Activated CD8-positive, alpha-beta memory T cell treated with anti-CD3 and anti-CD28 coated beads, Interleukin-2, amount 50 U/mL, for 1 hour (primary cell): ENCODE measurements around the gene SLC1A3.

Source experiments
- DNase-seq: peaks from one replicate; pipeline ENCODE4 v3.0.0-alpha.2; 2020; ENCODE audit errors: extremely low read depth

The SLC1A3 gene

DNA sequence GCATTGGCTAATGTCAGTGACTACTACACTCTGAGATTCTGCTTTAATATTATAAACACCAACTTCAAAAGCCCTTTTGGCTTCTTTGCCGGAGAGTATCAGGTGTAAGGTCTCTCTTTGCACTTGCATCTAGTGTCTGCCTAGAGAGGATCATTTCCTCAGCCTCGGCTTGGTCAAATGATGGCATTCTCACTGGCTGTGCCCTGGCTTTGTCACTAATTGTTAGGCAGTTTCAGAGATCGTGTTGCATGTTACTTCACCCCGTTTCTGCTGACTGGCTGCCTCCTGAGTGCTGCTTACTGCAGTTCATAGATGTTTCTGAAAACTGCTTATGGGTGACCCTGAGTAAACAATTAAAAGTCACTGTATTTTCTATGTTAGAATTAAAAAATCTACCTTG lies 48.8 kb downstream of the SLC1A3 start:
- no peak for DNase-seq

GRCh38 chr5:36656556-36656955 lies 50.1 kb downstream of the SLC1A3 start:
- no peak for DNase-seq

GRCh38 chr5:36657563-36657995 lies 51.2 kb downstream of the SLC1A3 start:
- DNase-seq: no peak

GRCh38 chr5:36658038-36658756 lies 51.8 kb downstream of the SLC1A3 start:
- no peak for DNase-seq

DNA sequence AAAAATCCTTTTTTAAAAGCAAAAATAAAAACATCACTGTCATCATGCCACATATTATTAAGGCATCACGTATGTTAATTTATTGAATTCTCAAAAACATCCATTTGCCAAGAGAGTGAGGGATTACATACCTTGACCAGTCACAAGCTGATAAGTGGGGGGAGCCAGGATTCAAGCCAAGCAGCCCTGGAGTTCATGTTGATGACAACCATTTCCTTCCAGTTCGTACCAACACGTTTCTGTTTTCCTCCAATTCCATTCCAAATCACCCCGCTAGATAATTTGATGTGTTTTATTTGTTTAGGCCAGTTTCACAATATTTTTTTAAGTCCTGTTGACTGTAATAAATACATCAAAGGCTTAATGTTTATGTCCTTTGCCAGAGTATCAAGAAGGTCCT lies 53.0 kb downstream of the SLC1A3 start:
- no peak for DNase-seq

DNA sequence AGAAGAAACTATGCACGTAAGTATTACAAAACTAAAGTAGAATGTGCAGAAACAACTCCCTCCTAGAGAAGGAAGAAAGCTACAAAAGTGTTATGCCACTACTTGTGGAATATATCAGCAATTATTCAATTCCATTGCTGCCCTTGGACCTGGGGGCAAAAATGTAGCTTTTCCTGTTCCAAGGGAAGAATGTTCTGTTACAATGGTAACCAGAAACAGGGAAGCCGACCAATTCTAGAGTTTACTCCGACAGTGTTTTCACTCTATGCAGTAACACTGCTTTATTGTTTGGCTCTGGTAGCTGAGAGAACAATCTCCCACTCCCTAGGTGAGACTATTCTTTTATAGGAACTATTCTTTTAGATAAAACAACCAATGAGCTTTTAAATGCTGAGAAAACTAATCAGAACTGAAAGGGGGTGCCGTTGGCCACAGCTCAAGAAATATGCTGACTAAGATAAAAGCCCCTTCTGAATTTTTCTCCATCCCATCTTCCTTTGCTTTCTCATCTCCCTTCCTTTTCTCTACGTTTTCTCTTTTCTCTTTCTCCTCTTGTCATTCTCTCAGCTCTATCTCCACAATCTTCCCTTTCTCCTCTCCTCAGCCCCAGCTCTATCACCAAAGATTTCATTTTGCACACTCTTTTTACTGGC lies 54.1 kb downstream of the SLC1A3 start:
- no peak for DNase-seq

DNA sequence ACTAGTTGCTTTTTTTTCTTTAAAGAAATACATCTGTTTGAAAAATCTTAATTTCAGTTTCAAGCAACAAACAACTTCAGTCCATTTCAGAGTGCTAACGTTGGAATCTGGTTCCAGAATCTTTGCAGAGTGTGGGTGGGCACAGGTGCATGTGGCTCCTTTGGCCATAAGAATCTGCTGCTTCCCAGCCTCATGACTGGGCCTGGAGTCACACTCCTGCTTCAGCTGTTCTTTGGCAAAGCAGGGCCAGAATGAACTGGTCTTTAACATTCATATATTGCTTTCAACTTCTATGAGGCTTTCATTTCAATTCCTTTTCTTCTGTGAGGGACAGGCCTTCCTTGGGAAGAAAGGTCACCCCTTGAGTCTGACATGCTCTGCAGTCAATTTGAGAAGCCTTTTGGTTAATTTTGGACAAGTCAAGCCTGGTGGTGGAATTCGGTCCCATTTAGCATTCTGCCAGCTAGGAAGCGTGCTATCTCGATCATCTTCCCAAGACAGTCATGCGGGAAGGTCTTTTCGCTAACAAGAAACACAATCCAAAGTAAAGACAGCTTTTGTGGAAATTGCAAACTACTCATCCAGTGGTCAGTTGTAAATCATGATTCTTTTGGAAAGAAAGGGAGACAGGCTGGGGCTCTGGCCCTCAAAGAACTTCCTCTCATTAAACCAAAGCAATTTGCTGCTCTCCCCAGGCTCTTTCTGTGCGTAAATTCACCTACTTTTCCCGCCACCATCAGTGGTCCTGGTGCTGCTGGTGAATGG lies 55.2 kb downstream of the SLC1A3 start:
- no peak for DNase-seq

DNA sequence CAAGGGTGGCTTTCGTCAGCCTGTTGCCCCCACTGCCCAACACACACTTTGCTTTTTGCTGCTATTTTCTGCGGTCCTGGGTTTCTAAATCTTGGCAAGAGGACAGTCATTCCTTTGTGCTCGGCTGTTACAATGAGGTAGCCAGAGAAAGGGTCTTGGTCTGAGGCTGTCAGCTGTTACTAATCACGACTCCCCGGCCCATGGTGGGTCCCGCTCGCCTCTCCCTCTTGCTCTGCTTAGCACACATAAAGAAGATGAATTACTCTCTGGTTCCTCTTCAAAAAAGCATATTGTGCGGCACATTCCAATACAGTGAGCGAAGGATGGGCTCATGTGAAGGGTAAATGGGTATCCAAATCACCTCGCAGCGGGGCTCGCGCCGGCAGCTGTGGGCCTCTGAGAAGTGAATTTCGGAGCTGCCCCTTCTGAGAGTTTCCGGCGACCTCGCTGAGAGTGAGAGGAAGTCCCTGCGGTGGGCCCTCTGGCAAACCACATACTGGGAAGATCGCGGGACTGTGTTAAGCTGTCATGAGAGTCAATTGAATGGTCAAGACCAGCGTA lies 56.0 kb downstream of the SLC1A3 start:
- no peak for DNase-seq

- DNase-seq: no peak
Measured at GRCh38 chr5:36664766-36665165, 58.4 kb downstream of the SLC1A3 start.

GRCh38 chr5:36665628-36666027 lies 59.2 kb downstream of the SLC1A3 start:
- DNase-seq: no peak

DNA sequence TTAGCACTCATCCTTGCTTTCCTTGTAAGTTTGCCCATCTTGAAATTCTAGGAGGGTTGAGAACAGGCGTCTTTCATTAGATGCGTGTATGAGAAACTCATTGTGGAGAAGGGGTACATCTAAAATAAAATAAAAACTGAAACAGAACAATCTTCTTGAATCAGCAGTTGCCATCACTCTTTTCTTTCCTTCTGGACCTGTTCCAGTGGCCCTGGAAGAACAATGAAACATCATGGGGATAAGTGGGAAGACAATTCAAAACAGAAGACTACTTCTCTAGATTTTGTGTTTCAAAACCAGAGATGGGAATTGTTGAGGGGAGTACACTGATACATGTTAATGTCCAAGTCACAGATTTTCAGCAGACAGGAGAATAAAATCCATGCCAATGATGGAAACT lies 59.9 kb downstream of the SLC1A3 start:
- DNase-seq: no peak

DNA sequence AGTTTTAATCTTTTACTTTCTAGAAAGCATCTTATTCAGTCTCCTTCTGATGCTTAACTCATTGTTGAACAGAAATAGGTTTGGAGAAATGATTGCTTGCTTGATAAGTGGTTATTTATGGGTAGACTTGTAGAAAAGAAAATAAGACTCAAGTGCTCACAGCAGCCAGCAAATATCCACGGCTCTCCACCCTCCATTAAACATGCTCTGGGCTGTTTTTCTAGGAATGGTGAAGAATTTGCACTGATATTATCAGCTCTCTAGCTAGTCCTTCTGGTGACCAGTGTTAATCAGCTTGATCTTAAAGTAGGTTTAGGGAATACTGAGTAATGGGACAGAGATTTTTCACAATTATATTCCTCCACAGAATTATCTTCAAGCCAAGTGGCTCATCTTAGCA lies 60.6 kb downstream of the SLC1A3 start:
- DNase-seq: no peak

- no peak for DNase-seq
Measured at GRCh38 chr5:36667824-36668223, 61.4 kb downstream of the SLC1A3 start.

- DNase-seq: no peak
Measured at GRCh38 chr5:36669015-36669651, 62.7 kb downstream of the SLC1A3 start.

GRCh38 chr5:36670548-36670947 lies 64.1 kb downstream of the SLC1A3 start:
- DNase-seq: no peak

DNA sequence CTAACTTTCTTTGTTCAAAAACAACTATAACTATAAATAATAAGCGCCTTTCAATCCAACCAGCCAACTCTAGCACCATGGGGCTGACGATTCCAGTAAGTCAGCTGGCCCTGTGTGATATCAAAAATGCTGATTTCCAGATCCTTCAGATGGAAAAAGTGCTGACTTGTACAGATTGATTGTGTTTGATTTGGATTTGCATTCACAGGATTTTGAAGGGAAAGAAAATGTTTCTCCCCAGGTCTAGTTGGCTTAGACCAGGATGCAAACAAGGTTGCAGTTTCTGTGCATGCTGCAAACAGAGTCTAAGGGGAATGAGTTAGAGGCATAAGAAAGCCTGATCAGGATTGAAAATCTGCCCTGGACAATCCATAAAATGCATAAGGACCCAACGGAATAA lies 68.9 kb downstream of the SLC1A3 start:
- DNase-seq: no peak

DNA sequence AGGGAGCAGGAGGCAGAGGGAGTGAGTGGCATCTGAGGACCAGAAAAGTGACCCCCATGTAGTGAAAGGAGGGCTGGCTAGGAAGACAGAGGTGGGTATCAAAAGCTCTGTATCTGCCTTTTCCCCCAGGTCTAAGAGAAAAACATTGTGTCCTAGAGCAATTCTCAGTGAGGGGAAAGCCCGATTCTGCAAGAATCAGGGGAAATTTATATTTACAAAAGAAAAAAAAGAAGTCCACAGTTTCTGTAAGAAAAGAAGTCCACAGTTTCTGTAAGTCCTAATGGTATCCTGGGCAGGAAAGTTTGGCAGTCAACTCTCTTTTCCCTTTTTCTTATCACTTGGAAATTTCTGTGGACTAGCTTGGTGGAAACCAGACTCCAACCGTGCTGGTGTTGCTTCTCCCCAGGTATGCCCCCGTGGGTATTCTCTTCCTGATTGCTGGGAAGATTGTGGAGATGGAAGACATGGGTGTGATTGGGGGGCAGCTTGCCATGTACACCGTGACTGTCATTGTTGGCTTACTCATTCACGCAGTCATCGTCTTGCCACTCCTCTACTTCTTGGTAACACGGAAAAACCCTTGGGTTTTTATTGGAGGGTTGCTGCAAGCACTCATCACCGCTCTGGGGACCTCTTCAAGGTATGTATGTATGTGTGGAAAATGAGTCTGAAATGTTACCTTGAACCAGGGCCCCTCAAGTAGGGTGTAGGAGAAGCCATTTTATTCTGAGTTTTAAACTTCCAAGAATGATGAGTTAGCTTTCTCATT lies 73.0 kb downstream of the SLC1A3 start:
- DNase-seq: no peak

DNA sequence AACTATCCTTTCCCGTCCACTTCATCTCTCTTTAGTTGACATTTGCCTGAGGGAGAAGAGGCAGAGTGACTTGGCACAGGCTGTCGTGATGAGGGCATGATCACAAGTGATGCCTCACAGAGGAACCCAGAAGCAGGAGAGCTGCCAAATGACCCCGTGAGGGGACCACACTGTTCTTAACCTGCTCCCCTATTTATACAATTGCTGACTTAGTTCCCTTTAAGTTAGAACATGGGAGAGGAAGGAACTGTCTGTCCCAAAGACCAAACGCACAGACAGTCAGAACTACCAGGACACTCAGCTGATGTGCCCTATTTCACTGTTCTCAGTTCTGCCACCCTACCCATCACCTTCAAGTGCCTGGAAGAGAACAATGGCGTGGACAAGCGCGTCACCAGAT lies 73.7 kb downstream of the SLC1A3 start:
- no peak for DNase-seq

- DNase-seq: no peak
Measured at GRCh38 chr5:36681711-36682110, 75.3 kb downstream of the SLC1A3 start.

DNA sequence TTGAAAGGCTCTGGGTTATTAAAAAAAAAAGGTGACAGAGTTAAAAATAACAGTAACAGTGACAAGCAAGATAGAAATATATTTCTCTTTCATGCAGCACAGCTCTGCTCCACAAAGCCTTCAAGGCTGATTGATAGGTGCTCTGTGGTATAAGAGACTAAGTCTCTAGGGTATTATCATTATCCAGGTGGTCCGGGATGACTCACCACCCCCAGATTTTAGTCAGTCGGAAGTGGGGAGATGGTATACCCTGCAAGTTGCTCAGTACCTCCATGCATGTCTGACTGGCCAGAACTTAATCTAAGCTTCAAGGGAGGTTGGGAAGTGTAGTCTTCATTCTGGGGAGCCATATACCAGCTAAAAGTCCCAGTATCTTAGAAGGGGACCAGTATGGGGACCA lies 76.1 kb downstream of the SLC1A3 start:
- no peak for DNase-seq

- DNase-seq: no peak
Measured at GRCh38 chr5:36683821-36684434, 77.5 kb downstream of the SLC1A3 start.
